GM13977 (cell line): ENCODE data around the gene FNIP2.
"Not testable (repeated sequence)": the region's sequence is repeated elsewhere in the genome, so short reads cannot be mapped to it uniquely, and the experiment has no call there.

Experiments used
- DNase-seq: peaks from one replicate; pipeline ENCODE4 v3.0.0; 2012; ENCODE audit warnings: low spot score
- in situ Hi-C: fragments of 300-500 bp; cut with MboI; formaldehyde crosslinking; loops from one replicate; pipeline ENCODE4 v1.12.0; 2022; ENCODE audit warnings: low sequenced_read_pairs, low pct_unique_long_range_greater_than_20kb, mixed read lengths, inconsistent platforms; ENCODE audit not compliant: unreplicated experiment
- TF ChIP-seq, protein P1 (sequence below): IDR thresholded peaks from 2 replicates; pipeline ENCODE4 v1.5.1; 2012; ENCODE audit warnings: mild to moderate bottlenecking, control low read depth; ENCODE audit not compliant: insufficient read depth; ENCODE audit errors: extremely low read depth, missing control alignments

FNIP2 gene

DNA sequence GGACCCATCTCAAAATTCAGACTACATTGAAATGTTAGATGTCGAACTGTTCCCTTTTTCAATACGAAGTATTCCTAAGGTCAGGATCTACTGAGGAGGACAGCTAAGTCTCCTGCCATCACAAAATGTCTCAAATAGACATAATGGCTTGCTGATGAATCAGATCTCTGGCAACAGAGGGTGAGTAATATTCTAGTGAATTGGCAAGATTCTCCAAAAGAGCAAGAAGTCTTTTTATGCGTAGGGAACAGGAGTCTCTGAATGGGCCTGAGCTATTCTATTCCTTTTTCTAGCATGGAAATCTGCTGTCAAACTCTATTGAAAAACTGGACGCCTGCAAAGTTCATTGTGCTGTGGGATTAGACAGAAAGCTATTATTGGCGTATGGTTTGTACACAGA, 145.4 kb downstream of the FNIP2 start:
- DNase-seq, result no peak
- TF ChIP-seq, protein P1, sequence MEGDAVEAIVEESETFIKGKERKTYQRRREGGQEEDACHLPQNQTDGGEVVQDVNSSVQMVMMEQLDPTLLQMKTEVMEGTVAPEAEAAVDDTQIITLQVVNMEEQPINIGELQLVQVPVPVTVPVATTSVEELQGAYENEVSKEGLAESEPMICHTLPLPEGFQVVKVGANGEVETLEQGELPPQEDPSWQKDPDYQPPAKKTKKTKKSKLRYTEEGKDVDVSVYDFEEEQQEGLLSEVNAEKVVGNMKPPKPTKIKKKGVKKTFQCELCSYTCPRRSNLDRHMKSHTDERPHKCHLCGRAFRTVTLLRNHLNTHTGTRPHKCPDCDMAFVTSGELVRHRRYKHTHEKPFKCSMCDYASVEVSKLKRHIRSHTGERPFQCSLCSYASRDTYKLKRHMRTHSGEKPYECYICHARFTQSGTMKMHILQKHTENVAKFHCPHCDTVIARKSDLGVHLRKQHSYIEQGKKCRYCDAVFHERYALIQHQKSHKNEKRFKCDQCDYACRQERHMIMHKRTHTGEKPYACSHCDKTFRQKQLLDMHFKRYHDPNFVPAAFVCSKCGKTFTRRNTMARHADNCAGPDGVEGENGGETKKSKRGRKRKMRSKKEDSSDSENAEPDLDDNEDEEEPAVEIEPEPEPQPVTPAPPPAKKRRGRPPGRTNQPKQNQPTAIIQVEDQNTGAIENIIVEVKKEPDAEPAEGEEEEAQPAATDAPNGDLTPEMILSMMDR, result no peak
- in situ Hi-C loops, result no loop called here

GRCh38 chr4:158915683-158916241, 146.9 kb downstream of the FNIP2 start:
- in situ Hi-C loops, result no loop called here
- DNase-seq, result no peak
- TF ChIP-seq, protein P1, result no peak

DNA sequence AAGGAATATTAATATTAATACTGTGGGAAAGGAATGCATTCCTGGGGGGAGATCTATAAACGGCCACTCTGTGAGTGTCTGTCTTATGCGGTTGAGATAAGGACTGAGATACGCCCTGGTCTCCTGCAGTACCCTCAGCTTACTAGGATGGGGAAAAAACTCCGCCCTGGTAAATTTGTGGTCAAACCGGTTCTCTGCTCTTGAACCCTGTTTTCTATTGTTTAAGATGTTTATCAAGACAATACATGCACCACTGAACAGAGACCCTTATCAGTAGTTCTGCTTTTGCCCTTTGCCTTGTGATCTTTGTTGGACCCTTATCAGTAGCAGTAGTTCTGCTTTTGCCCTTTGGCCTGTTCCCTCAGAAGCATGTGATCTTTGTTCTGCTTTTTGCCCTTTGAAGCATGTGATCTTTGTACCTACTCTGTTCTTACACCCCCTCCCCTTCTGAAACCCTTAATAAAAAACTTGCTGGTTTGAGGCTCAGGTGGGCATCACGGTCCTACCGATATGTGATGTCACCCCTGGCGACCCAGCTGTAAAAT, 151.7 kb downstream of the FNIP2 start:
- DNase-seq, in situ Hi-C loops: not testable (repeated sequence)

DNA sequence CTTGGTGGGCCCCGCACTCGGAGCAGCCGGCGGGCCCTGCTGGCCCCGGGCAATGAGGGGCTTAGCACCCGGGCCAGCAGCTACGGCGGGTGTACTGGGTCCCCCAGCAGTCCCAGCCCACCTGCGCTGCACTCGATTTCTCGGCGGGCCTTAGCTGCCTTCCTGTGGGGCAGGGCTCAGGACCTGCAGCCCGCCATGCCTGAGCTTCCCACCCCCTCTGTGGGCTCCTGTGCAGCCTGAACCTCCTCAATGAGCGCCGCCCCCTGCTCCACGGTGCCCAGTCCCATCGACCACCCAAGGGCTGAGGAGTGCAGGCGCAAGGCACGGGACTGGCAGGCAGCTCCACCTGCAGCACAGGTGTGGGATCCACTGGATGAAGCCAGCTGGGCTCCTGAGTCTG, 158.9 kb downstream of the FNIP2 start:
- in situ Hi-C loops, DNase-seq: not testable (repeated sequence)

DNA sequence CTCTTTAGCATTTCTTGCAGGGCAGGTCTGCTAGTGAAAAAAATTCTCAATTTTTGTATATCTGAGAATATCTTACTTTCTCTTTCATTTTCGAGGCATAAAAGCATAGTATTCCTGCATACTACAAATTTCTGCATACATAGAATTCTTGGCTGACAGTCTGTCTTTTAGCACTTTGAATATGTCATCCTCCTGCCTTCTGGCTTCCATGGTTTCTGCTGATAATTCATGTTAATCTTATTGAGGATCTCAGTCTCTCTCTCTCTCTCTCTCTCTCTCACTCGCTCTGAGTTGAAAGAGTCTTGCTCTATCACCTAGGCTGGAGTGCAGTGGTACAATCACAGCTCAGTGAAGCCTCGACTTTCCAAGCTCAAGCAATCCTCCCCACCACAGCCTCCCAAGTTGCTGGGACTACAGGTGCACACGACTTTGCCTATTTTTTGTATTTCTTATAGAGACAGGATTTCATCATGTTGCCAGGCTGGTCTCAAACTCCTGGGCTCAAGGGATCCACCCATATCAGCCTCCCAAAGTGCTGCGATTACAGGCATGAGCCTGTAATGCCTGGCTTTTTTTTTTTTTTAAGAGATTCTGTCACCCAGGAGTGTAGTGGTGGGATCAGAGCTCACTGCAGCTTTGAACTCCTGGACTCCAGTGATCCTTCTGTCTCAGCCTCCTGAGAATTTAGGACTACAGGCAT, 161.3 kb downstream of the FNIP2 start:
- TF ChIP-seq, protein P1, result no peak
- in situ Hi-C loops, result no loop called here
- DNase-seq, result no peak

DNA sequence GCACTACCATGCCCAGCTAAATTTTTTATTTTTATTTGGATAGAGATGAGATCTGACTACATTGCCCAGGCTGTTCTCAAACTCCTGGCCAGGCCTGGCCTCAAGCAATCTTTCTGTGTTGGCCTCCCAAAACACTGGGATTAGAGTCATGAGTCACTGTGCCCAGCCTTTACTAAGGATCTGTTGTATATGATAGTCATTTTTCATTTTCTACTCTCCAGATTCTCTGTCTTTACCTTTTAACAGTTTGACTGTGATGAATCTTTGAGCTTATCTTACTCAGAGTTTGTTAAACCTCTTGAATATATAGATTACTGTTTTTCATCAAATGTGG, 161.8 kb downstream of the FNIP2 start:
- TF ChIP-seq, protein P1, result no peak
- in situ Hi-C loops, result no loop called here
- no peak for DNase-seq

- TF ChIP-seq, protein P1, result no peak
- in situ Hi-C loops, result no loop called here
- DNase-seq, result no peak
These were observed 164.4 kb downstream of the FNIP2 start for GRCh38 chr4:158933236-158933635.
